Measurements from ENCODE around the gene CFI.

GRCh38 chr4:109718759-109719158, 83.0 kb downstream of the CFI start:
- TF ChIP-seq CTCF (IDR thresholded peaks at IDR 0.05) (no peak), POLR2A (IDR thresholded peaks at IDR 0.05) (no peak)
